Ramos (cell line): ENCODE measurements around the gene SP8.
"Not testable (repeated sequence)": the region's sequence is repeated elsewhere in the genome, so short reads cannot be mapped to it uniquely, and the experiment has no call there.

Experiments used
- in situ Hi-C: fragments of 300-500 bp; cut with MboI; formaldehyde crosslinking; loops from one replicate; pipeline ENCODE4 v1.14.3; 2022; ENCODE audit warnings: low sequenced_read_pairs; ENCODE audit not compliant: unreplicated experiment

The SP8 gene

GRCh38 chr7:20786779-20787659, at the start of gene SP8:
SP8 (minus strand) TSS chr7:20786886; CDS start chr7:20786798, 88 bp downstream.
- in situ Hi-C loops: no loop called here

GRCh38 chr7:20836424-20836823, 49.7 kb upstream of the SP8 start:
- in situ Hi-C loops: not testable (repeated sequence)

GRCh38 chr7:20835111-20835750, 48.5 kb upstream of the SP8 start:
- in situ Hi-C loops: no loop called here

- in situ Hi-C loops: no loop called here
Observed at GRCh38 chr7:20834656-20835055, 48.0 kb upstream of the SP8 start.

GRCh38 chr7:20831956-20832355, 45.3 kb upstream of the SP8 start:
- in situ Hi-C loops: no loop called here

GRCh38 chr7:20831451-20831850, 44.8 kb upstream of the SP8 start:
- in situ Hi-C loops: no loop called here

GRCh38 chr7:20828947-20829346, 42.3 kb upstream of the SP8 start:
- in situ Hi-C loops: no loop called here

GRCh38 chr7:20827172-20827571, 40.5 kb upstream of the SP8 start:
- in situ Hi-C loops: no loop called here

GRCh38 chr7:20826243-20826642, 39.6 kb upstream of the SP8 start:
- in situ Hi-C loops: no loop called here

- in situ Hi-C loops: no loop called here
Observed at GRCh38 chr7:20825555-20825954, 38.9 kb upstream of the SP8 start.

- in situ Hi-C loops: not testable (repeated sequence)
Observed at GRCh38 chr7:20821390-20821789, 34.7 kb upstream of the SP8 start.

GRCh38 chr7:20816372-20816959, 29.8 kb upstream of the SP8 start:
- in situ Hi-C loops: no loop called here

- in situ Hi-C loops: no loop called here
Observed at GRCh38 chr7:20804345-20804744, 17.7 kb upstream of the SP8 start.

- in situ Hi-C loops: no loop called here
Observed at GRCh38 chr7:20799566-20800366, 13.1 kb upstream of the SP8 start.

- in situ Hi-C loops: no loop called here
Observed at GRCh38 chr7:20798694-20799121, 12.0 kb upstream of the SP8 start.

- in situ Hi-C loops: no loop called here
Observed at GRCh38 chr7:20798081-20798693, 11.5 kb upstream of the SP8 start.

GRCh38 chr7:20797462-20798080, 10.9 kb upstream of the SP8 start:
- in situ Hi-C loops: no loop called here

GRCh38 chr7:20797042-20797461, 10.4 kb upstream of the SP8 start:
- in situ Hi-C loops: no loop called here

GRCh38 chr7:20796500-20796899, 9.8 kb upstream of the SP8 start:
- in situ Hi-C loops: no loop called here

- in situ Hi-C loops: no loop called here
Observed at GRCh38 chr7:20795881-20796280, 9.2 kb upstream of the SP8 start.
